CD4-positive, alpha-beta T cell treated with Interleukin-6 at 100 ng/mL for 8 hours (primary cell): Measurements from ENCODE around the gene ARHGAP25.

Source experiments
- DNase-seq: peaks from one replicate; pipeline ENCODE4 v3.0.0-alpha.2; 2020; ENCODE audit warnings: mixed read lengths, low spot score

The ARHGAP25 gene, protein sequence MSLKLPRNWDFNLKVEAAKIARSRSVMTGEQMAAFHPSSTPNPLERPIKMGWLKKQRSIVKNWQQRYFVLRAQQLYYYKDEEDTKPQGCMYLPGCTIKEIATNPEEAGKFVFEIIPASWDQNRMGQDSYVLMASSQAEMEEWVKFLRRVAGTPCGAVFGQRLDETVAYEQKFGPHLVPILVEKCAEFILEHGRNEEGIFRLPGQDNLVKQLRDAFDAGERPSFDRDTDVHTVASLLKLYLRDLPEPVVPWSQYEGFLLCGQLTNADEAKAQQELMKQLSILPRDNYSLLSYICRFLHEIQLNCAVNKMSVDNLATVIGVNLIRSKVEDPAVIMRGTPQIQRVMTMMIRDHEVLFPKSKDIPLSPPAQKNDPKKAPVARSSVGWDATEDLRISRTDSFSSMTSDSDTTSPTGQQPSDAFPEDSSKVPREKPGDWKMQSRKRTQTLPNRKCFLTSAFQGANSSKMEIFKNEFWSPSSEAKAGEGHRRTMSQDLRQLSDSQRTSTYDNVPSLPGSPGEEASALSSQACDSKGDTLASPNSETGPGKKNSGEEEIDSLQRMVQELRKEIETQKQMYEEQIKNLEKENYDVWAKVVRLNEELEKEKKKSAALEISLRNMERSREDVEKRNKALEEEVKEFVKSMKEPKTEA

DNA sequence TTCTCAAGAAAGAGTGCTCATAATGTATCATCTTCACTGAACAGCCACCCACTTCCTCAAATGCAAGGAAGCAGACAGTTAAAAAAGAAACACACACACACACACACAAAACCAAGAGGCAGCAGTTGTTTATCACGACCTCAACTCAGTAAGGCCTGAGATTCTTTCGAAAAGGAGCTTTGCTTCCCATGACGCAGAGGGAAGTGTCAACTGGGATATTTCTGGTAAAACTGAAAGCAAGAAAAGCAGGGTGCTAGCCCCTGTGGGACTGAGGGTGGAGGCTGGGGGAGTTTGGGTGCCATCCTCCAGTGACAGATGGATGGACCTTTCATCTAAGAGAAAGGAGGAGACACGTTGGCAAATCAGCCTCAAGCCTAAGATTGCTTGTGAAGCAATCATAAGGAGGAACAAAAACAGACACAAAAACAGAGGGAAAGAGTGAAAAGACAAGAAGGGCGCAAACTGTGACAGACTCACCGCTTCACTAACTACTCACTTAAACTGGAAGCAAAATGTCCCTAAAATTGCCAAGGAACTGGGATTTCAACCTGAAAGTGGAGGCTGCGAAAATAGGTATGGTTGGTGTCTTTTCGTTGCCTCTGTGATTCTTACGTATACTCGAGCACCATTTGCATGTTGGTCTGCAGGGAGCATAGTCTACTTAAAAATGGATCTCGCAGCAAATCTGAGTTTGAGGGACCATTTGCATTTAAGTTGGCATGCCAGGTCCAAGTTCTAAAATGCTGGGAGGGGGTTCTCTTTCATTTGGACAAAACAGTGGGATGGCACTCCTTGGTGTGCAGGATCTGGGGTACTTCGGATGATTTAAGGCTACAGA, at the start of gene ARHGAP25:
Gene ARHGAP25 (plus strand): TSS at position 124 of the 838 bp plus-strand sequence. CDS start 389 bp downstream, at position 513.
- DNase-seq, result peak; percentile 74

- DNase-seq, result no peak
Observed at GRCh38 chr2:68686178-68686577, 48.4 kb upstream of the ARHGAP25 start.

DNA sequence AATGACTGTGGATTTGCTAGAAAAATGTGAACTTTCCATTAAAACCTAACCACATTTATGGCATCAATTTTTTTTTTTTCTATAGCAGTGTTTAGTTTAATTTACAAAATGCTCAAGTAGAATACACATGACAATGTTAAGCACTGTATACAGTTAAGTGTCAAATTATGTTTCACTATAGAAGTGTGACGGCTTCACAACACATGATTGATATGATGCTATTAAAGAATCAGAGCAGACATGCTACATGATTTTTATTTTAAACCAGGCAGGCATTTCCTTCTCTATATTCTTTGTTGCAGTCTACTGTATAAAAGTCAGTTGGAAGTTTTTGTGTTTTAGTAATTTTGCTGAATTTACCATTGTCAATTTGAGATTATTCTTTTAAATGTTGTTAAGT, 47.6 kb upstream of the ARHGAP25 start:
- DNase-seq, result no peak

- no peak for DNase-seq
Observed at GRCh38 chr2:68689553-68690537, 44.8 kb upstream of the ARHGAP25 start.

- no peak for DNase-seq
Observed at GRCh38 chr2:68690851-68691250, 43.8 kb upstream of the ARHGAP25 start.

- DNase-seq, result no peak
Observed at GRCh38 chr2:68692511-68692910, 42.1 kb upstream of the ARHGAP25 start.

DNA sequence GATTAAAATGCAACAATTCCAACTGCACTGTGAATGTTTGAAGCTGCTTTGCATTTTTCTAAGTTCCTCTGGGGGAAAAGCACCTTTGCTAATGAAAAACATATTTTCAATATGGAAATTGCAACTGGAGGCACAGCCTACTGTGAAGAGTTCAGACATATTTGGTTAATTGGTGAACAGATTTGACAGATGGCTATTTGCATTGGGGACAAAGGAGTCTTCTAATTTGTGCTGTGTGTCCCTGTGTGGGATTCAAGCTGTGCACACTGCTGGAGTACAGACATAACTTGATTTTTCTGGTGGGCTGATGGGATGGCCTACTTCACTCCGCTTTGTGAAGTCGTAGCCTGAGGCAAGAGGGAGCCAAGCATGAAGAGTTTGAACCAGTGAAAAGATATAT, 40.7 kb upstream of the ARHGAP25 start:
- DNase-seq, result no peak

GRCh38 chr2:68695971-68696370, 38.6 kb upstream of the ARHGAP25 start:
- no peak for DNase-seq

DNA sequence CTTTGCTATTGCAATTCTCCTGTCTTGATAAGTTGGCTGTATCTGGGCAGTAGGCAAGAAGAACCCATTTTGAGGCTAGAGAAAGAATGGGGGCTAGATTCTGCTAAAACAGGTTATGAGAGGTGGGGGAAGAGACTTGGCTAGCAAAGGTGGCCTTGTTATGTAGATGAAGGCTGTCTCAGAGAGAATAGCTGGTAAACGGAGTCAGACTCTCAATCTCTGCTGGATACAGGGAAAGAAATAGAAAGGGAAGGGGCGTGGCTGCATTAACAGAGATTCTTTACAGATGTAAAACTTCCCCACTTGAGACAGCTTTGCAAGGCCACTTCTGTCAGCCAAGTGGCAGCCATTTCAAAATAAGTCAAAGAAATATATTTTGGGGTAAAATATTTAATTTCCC, 38.1 kb upstream of the ARHGAP25 start:
- DNase-seq, result no peak

DNA sequence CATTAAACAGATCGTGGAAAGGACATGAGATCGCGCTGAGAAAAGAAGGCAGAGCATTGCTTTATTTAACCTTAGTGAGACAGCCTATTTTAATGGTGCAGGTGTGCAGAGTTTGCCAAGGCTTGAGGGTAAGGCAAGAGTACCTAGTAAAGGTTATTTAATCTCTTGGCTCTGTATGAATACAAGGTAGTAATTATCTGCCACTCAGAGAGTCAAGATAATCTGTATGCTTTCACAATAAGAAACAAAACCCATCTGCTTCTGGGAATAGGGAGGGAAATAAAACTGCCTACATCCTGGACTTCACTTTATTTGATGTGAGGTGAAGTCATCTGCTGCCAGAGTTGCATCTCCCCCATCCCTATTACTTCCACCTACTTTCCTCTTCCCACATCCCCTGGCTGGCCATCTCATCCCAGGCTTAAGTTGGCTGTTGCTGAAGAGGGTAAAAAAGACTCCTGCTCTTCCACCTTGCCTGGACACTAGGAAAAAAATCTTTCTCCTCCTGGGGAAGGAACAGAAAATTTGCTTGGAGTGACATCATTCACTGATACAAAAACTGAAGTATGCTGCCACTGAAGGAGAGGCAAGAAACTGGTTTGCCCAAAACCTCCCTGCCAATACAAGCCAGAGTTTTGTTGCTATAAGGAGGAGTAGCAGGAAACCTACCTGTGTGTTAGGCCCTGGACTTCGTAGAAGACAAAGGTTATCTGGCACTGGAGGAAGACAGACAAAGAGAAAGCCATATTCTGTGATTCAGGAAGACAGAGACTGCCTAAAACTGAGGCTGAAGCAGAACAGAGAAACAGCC, 35.8 kb upstream of the ARHGAP25 start:
- DNase-seq, result no peak

DNA sequence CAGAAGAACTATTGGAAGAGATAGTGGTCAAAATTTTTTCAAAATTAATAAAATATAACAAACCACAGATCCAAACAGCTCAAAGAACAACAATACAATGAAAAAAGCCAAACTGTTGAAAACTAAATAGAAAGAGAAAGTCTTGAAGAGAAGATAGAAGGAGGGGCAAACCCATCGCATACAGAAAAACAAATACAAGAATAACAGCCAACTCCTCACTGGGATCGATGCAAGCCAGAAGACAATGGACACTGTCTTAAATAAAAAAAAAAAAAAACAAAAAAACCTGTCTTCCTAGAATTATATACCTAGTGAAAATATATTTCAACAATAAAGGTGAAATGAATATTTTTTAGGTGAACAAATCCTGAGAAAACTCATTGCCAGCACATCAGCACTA, 34.1 kb upstream of the ARHGAP25 start:
- no peak for DNase-seq

- DNase-seq, result no peak
Observed at GRCh38 chr2:68706637-68707036, 28.0 kb upstream of the ARHGAP25 start.

GRCh38 chr2:68708629-68709028, 26.0 kb upstream of the ARHGAP25 start:
- no peak for DNase-seq

GRCh38 chr2:68709421-68709911, 25.1 kb upstream of the ARHGAP25 start:
- peak; percentile 40 for DNase-seq

- no peak for DNase-seq
Observed at GRCh38 chr2:68710336-68710735, 24.3 kb upstream of the ARHGAP25 start.

DNA sequence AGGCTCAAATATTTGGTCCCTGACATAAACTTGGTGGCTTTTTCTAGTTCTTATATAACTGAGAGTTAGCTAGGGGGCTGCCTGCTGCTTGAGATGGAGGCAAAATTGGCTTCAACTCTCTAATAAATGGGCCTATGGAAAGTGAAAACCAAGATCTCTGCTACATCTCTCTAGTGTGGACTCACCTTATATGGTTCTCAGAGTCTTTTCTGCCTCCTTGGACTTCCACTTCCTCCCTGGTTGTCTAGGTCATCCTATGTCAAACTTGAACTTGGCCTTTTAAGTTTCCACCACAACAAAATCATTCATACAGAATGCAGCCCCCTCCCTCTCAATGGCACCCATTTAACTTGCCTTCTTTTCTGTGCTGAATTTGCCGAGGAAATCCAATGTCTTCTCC, 23.9 kb upstream of the ARHGAP25 start:
- no peak for DNase-seq

GRCh38 chr2:68714866-68715265, 19.7 kb upstream of the ARHGAP25 start:
- peak; percentile 64 for DNase-seq

DNA sequence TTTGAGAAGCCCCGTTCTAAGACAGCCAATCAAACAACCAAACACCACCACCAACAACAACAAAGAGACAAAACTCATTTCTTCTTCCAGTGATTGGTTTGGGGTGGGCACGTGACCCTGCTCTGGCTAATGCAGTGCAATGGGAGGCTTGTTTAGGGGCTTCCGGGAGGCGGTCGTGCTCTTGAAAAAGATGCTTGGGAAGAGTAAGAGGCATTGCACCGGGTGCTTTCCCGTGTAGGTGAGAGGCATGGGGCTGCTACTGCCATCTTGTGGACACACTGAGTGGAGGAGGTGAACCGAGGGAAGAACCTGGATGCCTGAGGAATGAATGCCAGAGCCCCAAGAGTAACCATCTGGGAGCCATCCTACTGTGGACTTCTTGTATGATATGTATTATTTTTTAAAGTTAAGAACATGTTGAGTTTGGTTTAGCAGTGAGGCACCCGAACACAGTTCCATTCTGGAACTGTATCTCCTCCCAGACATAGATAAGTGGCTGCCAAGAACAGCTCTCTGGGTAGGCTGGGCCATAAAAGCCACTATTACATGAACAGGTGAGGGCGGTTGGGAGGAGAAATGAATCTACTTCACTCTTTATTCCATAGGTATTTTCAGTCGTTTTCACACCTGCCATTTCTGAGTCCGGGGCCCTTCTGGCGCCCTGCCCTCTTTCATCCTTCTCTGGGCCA, 19.1 kb upstream of the ARHGAP25 start:
- DNase-seq, result peak; percentile 38

DNA sequence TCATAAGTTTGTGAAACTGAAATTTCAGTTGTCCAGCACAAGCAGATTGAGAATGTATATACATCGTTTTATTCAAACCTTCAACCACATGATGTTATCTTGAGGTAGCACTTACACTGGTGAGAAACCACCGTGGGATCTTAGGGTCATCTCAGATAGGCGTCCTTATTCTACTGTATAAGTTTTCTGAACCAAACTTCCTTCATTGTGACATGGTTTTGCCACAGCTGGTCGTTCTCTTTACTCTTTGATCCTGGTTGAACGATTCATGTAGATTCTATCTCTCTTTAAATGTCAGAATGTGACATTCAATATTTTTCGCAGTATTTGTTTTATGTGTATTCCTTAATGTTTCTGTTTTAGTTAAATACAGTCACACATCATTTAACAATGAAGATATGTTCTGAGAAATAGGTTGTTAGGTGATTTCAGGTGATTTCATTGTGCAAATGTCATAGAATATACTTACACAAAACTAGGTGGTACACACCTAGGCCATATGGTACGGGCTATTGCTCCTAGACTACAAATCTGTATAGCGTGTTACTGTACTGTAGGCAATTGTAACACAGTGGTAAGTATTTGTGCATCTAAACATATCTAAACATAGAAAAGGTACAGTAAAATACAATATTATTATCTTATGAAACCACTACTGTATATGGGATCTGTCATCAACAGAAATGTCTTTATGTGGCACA, 17.9 kb upstream of the ARHGAP25 start:
- no peak for DNase-seq
